H1 (cell line): Measurements from ENCODE around the gene ZNFX1.
"Not testable (repeated sequence)": the region's sequence is repeated elsewhere in the genome, so short reads cannot be mapped to it uniquely, and the experiment has no call there.

Source experiments
- ASH2L ChIP-seq: fragments of 200-600, 300-600 bp; sonication (generic); IDR thresholded peaks from one replicate; pipeline ENCODE4 v1.7.1; 2017; ENCODE audit warnings: low read length
- CTCF ChIP-seq, 3 experiments: IDR thresholded peaks; 1 replicate in 2 of 3; 2 replicates in 1 of 3; pipeline versions ENCODE4 v1.5.1 to v1.6.1; 2011; ENCODE audit warnings: low read length in 3 of 3, mild to moderate bottlenecking in 3 of 3, inconsistent platforms in 2 of 3, low read depth in 1 of 3, moderate library complexity in 1 of 3; ENCODE audit not compliant: insufficient read depth in 1 of 3; ENCODE audit errors: control extremely low read depth in 1 of 3
- KDM5A ChIP-seq: fragments of 200-600 bp; IDR thresholded peaks from 2 replicates; pipeline ENCODE4 v1.7.1; 2012; ENCODE audit warnings: mild to moderate bottlenecking, low read length, inconsistent platforms, mixed read lengths
- POLR2A ChIP-seq, 2 experiments: IDR thresholded peaks; 1 replicate in 1 of 2; 2 replicates in 1 of 2; pipeline ENCODE4 v1.6.1; 2011; ENCODE audit warnings: low read depth in 2 of 2, low read length in 2 of 2, mild to moderate bottlenecking in 2 of 2; ENCODE audit errors: control extremely low read depth in 1 of 2
- RFX5 ChIP-seq: IDR thresholded peaks from 2 replicates; pipeline ENCODE4 v1.6.1; 2011; ENCODE audit warnings: low read depth, low read length, improper control_type of control experiment, borderline replicate concordance
- TAF1 ChIP-seq: IDR thresholded peaks from 2 replicates; pipeline ENCODE4 v1.6.1; 2011; ENCODE audit warnings: mild to moderate bottlenecking, low read depth, low read length
- USF2 ChIP-seq: IDR thresholded peaks from 2 replicates; pipeline ENCODE4 v1.6.1; 2011; ENCODE audit warnings: low read length, improper control_type of control experiment
- YY1 ChIP-seq: IDR thresholded peaks from 2 replicates; pipeline ENCODE4 v1.6.1; 2011; ENCODE audit warnings: low read depth, mild to moderate bottlenecking, low read length

- TF ChIP-seq CTCF (IDR thresholded peaks at IDR 0.05; ENCODE audit: control extremely low read depth in 1 of 3, insufficient read depth in 1 of 3, low read depth in 1 of 3, low read length in 3 of 3); KDM5A; USF2; TAF1; YY1; POLR2A (IDR thresholded peaks at IDR 0.05; ENCODE audit: control extremely low read depth in 1 of 2, low read depth in 2 of 2, low read length in 2 of 2); ASH2L; RFX5: not testable (repeated sequence)
These were observed 59.1 kb downstream of the ZNFX1 start for GRCh38 chr20:49218739-49219090.
